ENCODE results near the gene PVALEF. TPM values are rescaled to one million over a fixed set of nuclear protein-coding genes. Genes with fewer than 3 reads are reported as not detected.
A peak's percentile ranks its signal among the peaks of the same experiment; 100 is the strongest.

Gene PVALEF
- total RNA-seq, 1 experiment from 2014 or later, result not detected

- Mint-ChIP-seq H3K4me1 (no peaks in the 10 kb centered on the region), H3K4me3 (peak overlapping the region in 1 of 2 experiments; percentile 40; a peak in 1 of 5 replicates), H3K36me3 (ENCODE audit: insufficient read depth in 1 of 3, low read depth in 3 of 3) (no peaks in the 10 kb centered on the region), H3K9me3 (no peaks in the 10 kb centered on the region), H3K27ac (no peak overlapping the region), H3K27me3 (ENCODE audit: low read depth) (no peaks in the 10 kb centered on the region; the same call in 1 of the 2 replicates)
- peaks cover 4% of the 10 kb centered on the region for H4K20me1 ChIP-seq (ENCODE audit: control insufficient read depth, insufficient read depth, insufficient read length)
- no peak overlapping the region for H3K14ac ChIP-seq (ENCODE audit: insufficient read depth, low read length)
- H2BK5ac ChIP-seq (ENCODE audit: insufficient read length, low read length), result no peak overlapping the region
- TF ChIP-seq CTCF (conservative IDR thresholded peaks at IDR 0.05), result no peak
- no peaks in the 10 kb centered on the region for H3K9me3 ChIP-seq (ENCODE audit: control insufficient read depth, low read depth, low read length)
- no peak overlapping the region for H2BK20ac ChIP-seq (ENCODE audit: low read depth, low read length, poor library complexity, severe bottlenecking)
- no peak overlapping the region for H3K56ac ChIP-seq (ENCODE audit: insufficient read length, low read depth, low read length)
- no peaks in the 10 kb centered on the region for H3K79me2 ChIP-seq (ENCODE audit: insufficient read depth, low read length)
- H2BK15ac ChIP-seq (ENCODE audit: low read depth, low read length), result no peak overlapping the region
- DNase-seq, result no peak
- no peak overlapping the region for H2AFZ ChIP-seq (ENCODE audit: low read length)
- WGBS (ENCODE audit: extremely low coverage, insufficient read length, low lambda C conversion rate), result no CpG with 5 or more reads among the region's 32 CpGs
- no peak overlapping the region for H2BK12ac ChIP-seq (ENCODE audit: insufficient read length, low read depth, low read length)
- H4K8ac ChIP-seq (replicated peaks; ENCODE audit: insufficient read length, low read depth, low read length), result no peak overlapping the region
- H3K4ac ChIP-seq (ENCODE audit: low read depth, low read length), result no peak overlapping the region
- no peak overlapping the region for H3K27ac ChIP-seq (ENCODE audit: insufficient read length, low read depth, low read length)
- H3K27me3 ChIP-seq (ENCODE audit: insufficient read depth, low read length), result no peaks in the 10 kb centered on the region
- no peaks in the 10 kb centered on the region for H3K79me1 ChIP-seq (ENCODE audit: insufficient read depth, low read depth, low read length, poor library complexity, severe bottlenecking)
- no peaks in the 10 kb centered on the region for H3K4me1 ChIP-seq (ENCODE audit: insufficient read depth, low read length)
- H3K9ac ChIP-seq (ENCODE audit: extremely low read depth, insufficient read length, low read length), result no peak overlapping the region
- no peak overlapping the region for H4K5ac ChIP-seq (ENCODE audit: insufficient read length, low read depth, low read length)
- no peak overlapping the region for H2AK5ac ChIP-seq (ENCODE audit: insufficient read length, low read length)
- H3K4me2 ChIP-seq (ENCODE audit: insufficient read depth, insufficient read length, low read length), result no peak overlapping the region
- no peak overlapping the region for H3K23ac ChIP-seq (ENCODE audit: insufficient read length, low read depth, low read length)
- no peak overlapping the region for H3T11ph ChIP-seq (ENCODE audit: low read length)
- peaks cover 3% of the 10 kb centered on the region for H3K23me2 ChIP-seq (ENCODE audit: insufficient read length, low read depth, low read length, poor library complexity, severe bottlenecking)
- H3K18ac ChIP-seq (ENCODE audit: insufficient read length, low read depth, low read length), result no peak overlapping the region
- no peak overlapping the region for H2BK120ac ChIP-seq (ENCODE audit: low read depth, low read length, poor library complexity, severe bottlenecking)
- H4K91ac ChIP-seq (ENCODE audit: insufficient read length, low read depth, low read length), result no peak overlapping the region
Measured at GRCh38 chr17:81160747-81161453, 4.4 kb upstream of the PVALEF start.

All from H9 (cell line).